NK-92 treated with Interleukin-12 subunit alpha and Interleukin-12 subunit beta, amount 100 ng/mL, for 24 hours (cell line): ENCODE measurements around the gene IGLL5.
"Not testable (repeated sequence)": the region's sequence is repeated elsewhere in the genome, so short reads cannot be mapped to it uniquely, and the experiment has no call there.

ENCODE experiments used
- DNase-seq: peaks from one replicate; lab custom pipeline; 2025; lab: John Stamatoyannopoulos, UW

IGLL5 gene

DNA sequence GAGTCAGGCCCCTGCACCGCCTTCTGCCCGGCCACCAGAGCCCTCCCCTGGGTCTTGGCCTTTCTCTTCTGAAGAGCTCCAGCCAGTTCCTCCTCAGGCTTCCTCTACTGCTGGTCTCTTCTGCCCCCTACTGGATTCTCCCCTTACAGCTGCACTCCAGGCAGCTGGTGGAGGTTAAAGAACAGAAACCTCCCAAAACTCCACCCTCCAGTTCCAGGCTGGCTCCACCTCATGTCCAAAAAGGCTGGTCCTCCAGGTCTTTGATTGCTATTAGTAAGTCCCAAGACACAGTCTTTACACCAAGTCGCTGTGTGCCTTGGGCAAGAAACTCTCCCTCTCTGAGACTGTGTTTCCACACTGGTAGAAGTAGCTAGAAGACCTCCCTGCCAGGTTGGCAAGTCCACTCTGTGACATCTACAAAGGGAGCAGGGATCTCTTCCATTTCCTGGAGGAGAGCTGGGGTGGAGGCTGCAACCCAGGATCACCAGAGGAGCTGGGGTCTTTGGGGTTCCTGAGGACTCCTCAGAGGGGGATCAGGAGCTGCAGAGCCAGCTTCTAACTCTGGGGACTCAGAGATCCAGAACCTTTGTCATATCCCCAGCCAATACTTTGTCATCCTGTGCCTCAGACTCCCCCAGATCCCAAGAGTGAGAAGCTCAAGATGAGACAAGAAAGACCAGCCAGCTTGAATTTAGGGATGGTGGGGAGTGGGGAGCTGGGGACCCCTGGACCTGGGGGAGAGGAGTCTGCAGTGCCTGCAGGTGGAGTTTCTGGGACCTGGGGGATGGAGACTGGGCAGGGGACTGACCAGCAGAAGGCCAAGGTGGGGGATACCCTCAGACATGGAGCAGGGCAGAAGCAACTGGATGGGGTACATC, 3.4 kb upstream of the IGLL5 start:
- DNase-seq, result peak; percentile 18

- DNase-seq, result peak; percentile 73
Measured at GRCh38 chr22:22884888-22885840, 2.5 kb upstream of the IGLL5 start.

DNA sequence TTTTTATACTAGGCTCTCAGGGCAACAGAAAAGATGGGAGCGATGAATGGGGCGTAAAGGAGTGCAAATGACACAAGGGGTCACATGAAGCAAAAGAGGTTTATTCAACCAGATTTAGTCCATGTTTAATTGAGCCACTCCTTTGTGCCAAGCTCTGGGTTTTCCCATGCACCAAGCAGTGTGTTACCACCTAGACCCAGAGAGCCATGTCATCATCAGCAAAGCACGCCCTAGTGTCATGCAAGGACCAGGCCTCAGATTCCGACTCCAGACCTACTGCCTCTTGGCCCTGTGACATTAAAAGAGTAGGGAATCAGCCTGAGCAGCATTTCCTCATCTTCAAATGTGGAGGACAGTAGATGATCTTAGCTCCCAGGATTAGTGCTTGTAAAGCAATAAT, 1.1 kb upstream of the IGLL5 start:
- DNase-seq, result no peak

- DNase-seq, result no peak
Measured at GRCh38 chr22:22888571-22889353, 1.1 kb downstream of the IGLL5 start.

GRCh38 chr22:22890085-22890484, 2.5 kb downstream of the IGLL5 start:
- no peak for DNase-seq

DNA sequence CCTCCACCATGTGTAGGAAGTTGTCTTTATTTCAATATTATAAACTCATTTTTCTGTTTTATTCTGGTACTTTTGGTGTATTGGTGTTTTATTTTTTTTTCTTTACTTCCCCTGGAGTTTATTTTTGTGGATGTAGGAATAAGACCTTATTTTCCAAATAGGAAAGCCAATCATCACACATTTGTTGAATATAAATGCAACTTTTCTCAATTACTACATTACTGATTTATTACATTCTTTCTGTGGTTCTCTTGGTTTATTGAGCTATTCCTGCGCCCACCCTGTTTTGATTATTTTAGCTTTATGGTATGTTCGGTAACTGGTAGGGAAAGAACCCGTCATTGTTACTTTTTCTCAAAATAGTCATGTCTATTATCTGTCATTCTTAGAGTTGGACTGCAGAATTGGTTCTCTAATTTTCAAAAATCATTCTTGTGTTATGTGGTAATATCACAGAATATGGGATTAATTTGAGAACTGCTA, 3.6 kb downstream of the IGLL5 start:
- no peak for DNase-seq

DNA sequence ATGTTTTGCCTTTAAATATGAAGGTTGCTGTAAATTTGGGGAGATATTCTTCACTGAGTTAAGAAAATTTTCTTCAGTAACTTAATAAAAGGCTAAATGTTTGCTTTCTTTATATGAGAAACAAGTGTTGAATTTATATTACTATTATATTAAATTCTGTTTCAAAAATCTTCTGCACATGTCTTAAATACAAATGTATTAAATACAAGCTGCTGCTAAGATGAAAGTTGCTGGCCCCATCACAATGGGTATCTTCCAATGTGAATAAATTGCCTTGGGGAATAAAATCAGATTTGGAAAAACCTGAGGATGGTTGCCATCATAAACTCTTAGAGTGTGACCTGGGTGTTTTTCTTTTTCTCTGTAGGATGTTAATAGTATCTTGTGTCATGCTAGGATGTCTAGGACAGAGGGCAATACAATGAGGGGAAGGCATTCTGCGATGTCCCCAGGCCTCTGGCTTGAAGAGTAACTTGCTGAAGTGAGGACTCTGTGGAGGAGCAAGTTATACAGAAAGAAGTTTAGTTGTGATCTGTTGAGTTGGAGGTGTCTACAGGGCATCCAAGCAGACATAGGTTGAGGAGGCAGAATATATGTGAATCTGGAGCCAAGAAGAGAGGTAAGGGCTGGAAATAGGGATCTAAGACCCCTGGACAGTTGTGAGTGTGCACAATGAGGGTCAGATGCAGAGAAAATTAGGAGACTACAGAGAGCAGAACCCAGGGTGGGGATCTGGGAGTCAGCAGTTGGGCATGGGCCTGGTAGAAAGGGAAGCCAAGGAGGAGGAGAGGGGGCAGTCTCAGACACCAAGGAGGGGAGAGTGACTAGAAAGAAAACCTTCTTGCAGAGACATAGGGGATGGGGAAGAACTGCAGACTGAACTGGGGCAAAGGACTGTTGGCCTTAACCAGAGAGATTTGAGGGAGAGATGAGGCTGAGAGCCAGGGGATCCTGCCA, 4.8 kb downstream of the IGLL5 start:
- DNase-seq, result no peak

DNA sequence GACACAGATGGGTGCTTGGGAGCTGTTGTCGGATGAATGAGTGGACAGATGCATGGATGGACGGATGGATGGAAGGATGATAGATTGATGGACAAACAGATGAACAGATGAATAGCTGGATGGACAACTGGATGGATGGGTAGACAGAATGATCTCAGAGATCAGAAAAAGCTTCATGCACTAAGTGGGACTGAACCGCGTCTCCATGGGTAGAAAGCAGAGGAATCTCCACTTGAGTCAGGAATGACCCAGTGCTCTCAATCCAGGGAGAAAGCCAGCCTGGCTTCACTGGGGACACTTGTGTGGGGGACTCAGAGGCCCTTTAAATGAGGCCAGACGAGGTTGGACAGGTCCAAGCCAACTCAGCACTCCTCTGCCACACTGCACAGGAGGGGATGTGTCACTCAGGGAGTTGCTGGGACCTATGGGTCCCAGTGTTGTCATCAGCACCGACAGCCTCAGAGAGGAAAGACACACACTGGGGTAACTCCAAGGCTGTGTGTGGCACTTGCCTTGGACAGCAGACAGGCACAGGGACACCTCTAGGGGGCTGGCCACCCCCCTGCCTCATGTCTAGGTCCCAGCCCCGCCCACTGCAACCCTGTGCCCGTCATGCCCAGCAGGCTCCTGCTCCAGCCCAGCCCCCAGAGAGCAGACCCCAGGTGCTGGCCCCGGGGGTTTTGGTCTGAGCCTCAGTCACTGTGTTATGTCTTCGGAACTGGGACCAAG, 5.6 kb downstream of the IGLL5 start:
- no peak for DNase-seq

GRCh38 chr22:22893891-22894739, 6.5 kb downstream of the IGLL5 start:
- DNase-seq, result no peak

GRCh38 chr22:22894740-22895731, 7.4 kb downstream of the IGLL5 start:
- DNase-seq, result no peak

DNA sequence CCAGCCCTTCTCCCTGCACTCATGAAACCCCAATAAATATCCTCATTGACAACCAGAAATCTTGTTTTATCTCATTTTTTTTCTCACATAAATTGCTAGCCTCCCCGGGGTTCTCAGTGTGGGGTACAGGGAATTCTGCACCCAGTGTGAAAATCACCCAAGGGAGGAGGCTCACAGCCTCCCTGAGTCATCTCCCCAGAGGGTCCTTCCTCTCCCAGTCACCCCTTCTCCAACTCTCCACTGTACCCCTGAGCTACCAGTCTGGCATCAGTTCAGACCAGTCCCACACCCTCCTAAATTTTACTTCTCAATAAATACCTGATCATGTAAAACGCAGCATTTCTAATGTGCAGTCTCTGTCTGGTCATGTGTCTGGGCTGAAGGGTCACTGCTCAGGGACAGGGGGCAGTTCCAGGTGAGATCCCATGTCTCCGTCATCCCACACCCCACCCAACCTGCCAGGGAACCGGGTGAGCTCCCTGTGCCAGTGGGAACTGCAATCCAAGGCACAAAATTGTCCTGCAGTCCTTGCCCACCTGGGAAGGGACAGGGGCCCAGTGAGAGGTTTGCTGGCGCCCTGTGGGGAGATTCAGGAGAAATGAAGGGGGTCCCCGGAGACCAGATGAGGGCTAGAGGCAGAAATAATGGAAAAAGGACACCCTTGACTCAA, 8.3 kb downstream of the IGLL5 start:
- DNase-seq, result no peak

- no peak for DNase-seq
Measured at GRCh38 chr22:22896601-22897000, 9.0 kb downstream of the IGLL5 start.

DNA sequence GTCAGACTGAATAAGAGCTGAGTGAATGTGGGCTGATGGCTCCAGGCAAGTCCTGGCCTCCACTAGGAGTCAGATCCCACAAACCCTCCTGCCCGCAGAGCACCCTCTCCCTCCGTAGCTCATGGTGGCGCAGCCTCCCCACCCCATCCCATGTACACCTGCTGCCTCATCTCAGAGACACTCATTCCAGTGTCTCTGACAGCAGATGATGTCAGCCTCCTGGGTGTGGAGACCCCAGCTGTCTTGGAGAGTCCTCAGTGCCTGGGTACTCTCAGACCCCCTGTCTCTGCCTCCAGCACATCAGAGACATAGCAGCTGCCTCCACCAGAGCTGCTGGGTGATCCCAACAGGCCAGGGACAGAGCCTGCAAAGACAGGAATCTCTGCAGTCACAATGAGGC, 9.5 kb downstream of the IGLL5 start:
- no peak for DNase-seq

DNA sequence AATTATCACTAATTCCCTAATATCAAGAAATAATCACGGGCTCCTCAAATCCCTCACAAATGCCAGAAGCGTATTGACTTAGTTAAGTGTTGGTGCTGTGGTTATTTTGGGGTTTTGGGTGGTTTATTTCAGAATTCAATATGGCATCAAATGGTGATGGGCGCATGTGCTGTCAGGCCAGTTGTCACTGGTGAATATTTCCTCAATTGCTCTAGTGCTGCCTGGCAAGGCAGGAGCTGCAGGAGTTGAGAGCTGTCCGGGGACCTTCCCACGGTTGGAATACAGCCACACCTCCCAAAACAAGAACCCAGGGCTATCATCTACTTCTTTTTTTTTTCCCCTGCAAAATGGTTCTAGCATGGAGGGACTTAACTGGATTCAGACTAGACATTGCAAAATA, 10.3 kb downstream of the IGLL5 start:
- DNase-seq, result no peak

DNA sequence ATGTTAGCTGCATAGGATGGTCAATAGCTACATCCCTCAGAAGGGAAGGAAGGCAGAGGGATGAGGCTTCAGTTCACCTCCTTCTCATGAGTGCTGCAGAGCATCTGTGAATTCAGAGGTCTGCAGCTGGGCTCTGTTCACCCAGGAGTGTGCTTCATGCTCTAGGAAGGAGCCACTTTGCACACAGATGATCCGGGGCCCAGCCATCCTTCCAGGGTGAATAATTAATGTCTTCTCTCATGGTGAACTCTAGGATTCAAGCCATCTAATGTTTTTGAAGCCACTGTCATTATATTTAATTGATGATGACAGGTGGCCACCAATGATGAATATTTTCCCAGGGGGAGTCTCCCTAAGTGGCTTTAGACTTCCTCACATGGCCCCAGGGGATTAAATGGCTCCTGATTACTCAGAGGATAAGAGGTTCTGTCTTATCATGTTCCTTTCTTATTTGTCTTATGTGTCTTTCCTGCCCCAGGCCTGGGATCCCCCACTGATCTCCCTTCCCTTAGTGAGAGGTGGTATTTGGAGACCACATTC, 10.9 kb downstream of the IGLL5 start:
- DNase-seq, result not testable (repeated sequence)

- DNase-seq, result not testable (repeated sequence)
Measured at GRCh38 chr22:22899342-22900080, 11.9 kb downstream of the IGLL5 start.
